Adrenal gland (tissue), 12 donors: ENCODE data around the gene FBXW12. TPM values are rescaled to one million over a fixed set of nuclear protein-coding genes. Genes with fewer than 3 reads are reported as not detected.

Experiments used
- DNase-seq, 7 donors: peaks; one replicate each; pipeline ENCODE4 v3.0.0-alpha.2; 2019 to 2020
- H3K27ac ChIP-seq, 5 donors: fragments of 200-600 bp; sonication (generic) in 4 of 5; 1 replicate in 3 of 5; 2 replicates in 2 of 5; pipeline versions ENCODE4 v1.5.1 to v1.8.0; 2016 to 2020; ENCODE audit warnings: mild to moderate bottlenecking in 1 of 5
- H3K27me3 ChIP-seq: fragments of 200-600 bp; 2 replicates; pipeline ENCODE4 v1.8.0; 2021
- H3K36me3 ChIP-seq, 2 donors: fragments of 200-600 bp; replicated peaks in 1 of 2; 1 replicate in 1 of 2; 2 replicates in 1 of 2; pipeline versions ENCODE4 v1.5.1 to v1.8.0; 2018 to 2022
- H3K4me1 ChIP-seq, 2 donors: fragments of 200-600 bp; replicated peaks in 1 of 2; 1 replicate in 1 of 2; 2 replicates in 1 of 2; pipeline versions ENCODE4 v1.5.1 to v1.8.0; 2018 to 2021
- H3K4me3 ChIP-seq, 4 donors: fragments of 200-600 bp; sonication (generic) in 3 of 4; one replicate each; pipeline ENCODE4 v1.5.1; 2016 to 2018
- H3K9me3 ChIP-seq, 3 donors: fragments of 200-600 bp; sonication (generic) in 1 of 3; replicated peaks in 1 of 3; 1 replicate in 2 of 3; 2 replicates in 1 of 3; pipeline versions ENCODE4 v1.5.1 to v1.8.0; 2016 to 2021
- POLR2A ChIP-seq, 2 donors: fragments of 450-650 bp; IDR thresholded peaks; one replicate each; pipeline ENCODE4 v1.6.1; 2017; ENCODE audit warnings: antibody characterized with exemption in 2 of 2, mild to moderate bottlenecking in 2 of 2, moderate library complexity in 1 of 2
- WGBS, 4 donors: extraction: QIAGEN DNeasy Blood & Tissue Kit in 2 of 4; methylation state at CpG; one replicate each; pipeline versions ENCODE4 v1.1.5 to v1.1.7; 2013 to 2017; 5-methylcytosine and 5-hydroxymethylcytosine counted together
- intact Hi-C, 2 donors: fragments of 100-400 bp; cut with DNase I; formaldehyde crosslinking; loops; one replicate each; pipeline versions ENCODE4 v1.14.1 to v1.15.0; 2022 to 2023
- polyA plus RNA-seq, 3 donors: library from polyadenylated mRNA; stranded (reverse); fragments of 200-250 nt in 2 of 3; fragments of 350-450 nt in 1 of 3; fragmentation: Illumina TruSeq in 1 of 3; extraction: RNeasy Lipid Tissue Mini Kit (QIAGEN cat#74804) in 1 of 3; gene quantifications; one replicate each; pipeline ENCODE4 v1.2.3, GENCODE V29; 2013 to 2014
- total RNA-seq, 9 donors: library from RNA; depleted of rRNA in 4 of 9; stranded (reverse); fragments of >200 nt in 4 of 9; fragments of 120-200 nt in 1 of 9; fragmentation: NEBNext Ultra II Directional in 1 of 9; extraction: Animal tissue kit (Norgen Biotek cat#: 25700) in 1 of 9; gene quantifications; one replicate each; pipeline versions ENCODE4 v1.1.0 to v1.2.4, GENCODE V29; 2013 to 2023
- TF ChIP-seq, protein P1 (sequence below), 6 experiments: fragments of 450-650 bp in 4 of 6; fragments of 200-600 bp in 2 of 6; sonication (generic) in 1 of 6; IDR thresholded peaks; 1 replicate in 5 of 6; 2 replicates in 1 of 6; pipeline versions ENCODE4 v1.5.1 to v1.8.0; 2016 to 2021; ENCODE audit warnings: antibody characterized with exemption in 6 of 6, mild to moderate bottlenecking in 2 of 6, moderate library complexity in 1 of 6
- donor health status: healthy with polysubstance abuse.
- donor health status: Bipolar disorder and iron deficiency.
- donor health status: DM: yes; HTN: yes; CAD: no.
- donor health status: DM: no; HTN: no; CAD: no.
- donor health status: DM: no; HTN: no; CAD: no.
- donor health status: DM: yes; HTN: yes; CAD: no.

The FBXW12 gene
- total and polyA plus RNA-seq, 12 donors, result 0.07 to 0.24 (median 0.11) TPM; not detected in 9

DNA sequence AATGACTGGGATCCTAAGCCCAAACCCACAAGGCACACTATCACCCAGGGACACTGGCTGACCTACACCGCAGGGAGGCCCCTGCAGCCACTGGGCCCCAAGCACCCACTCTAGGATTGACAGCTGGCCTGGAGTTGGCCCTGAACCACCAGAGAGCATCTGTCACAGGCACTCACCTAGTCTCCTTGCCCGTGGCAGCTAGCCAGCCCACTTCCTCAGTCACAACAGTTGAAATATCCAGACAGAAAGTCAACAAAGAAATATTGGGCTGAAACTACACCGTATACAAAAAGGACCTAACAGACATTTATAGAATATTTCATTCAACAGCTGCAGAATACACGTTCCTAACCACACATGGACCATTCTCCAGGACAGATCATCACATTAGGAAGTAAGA lies 33.4 kb upstream of the FBXW12 start:
- H3K4me1 ChIP-seq, result no peaks in the 10 kb centered on the region
- no peak overlapping the region for H3K27ac ChIP-seq
- H3K4me3 ChIP-seq, result no peak overlapping the region
- intact Hi-C loops, result no loop called here
- H3K27me3 ChIP-seq, result no peaks in the 10 kb centered on the region
- no peaks in the 10 kb centered on the region for H3K36me3 ChIP-seq
- no peaks in the 10 kb centered on the region for H3K9me3 ChIP-seq
- WGBS, 4 donors, result 36 to 60% (median 44%) methylated on average over 3 to 4 of the region's 4 CpGs
- TF ChIP-seq, protein P1, sequence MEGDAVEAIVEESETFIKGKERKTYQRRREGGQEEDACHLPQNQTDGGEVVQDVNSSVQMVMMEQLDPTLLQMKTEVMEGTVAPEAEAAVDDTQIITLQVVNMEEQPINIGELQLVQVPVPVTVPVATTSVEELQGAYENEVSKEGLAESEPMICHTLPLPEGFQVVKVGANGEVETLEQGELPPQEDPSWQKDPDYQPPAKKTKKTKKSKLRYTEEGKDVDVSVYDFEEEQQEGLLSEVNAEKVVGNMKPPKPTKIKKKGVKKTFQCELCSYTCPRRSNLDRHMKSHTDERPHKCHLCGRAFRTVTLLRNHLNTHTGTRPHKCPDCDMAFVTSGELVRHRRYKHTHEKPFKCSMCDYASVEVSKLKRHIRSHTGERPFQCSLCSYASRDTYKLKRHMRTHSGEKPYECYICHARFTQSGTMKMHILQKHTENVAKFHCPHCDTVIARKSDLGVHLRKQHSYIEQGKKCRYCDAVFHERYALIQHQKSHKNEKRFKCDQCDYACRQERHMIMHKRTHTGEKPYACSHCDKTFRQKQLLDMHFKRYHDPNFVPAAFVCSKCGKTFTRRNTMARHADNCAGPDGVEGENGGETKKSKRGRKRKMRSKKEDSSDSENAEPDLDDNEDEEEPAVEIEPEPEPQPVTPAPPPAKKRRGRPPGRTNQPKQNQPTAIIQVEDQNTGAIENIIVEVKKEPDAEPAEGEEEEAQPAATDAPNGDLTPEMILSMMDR (IDR thresholded peaks at IDR 0.05), result no peak
- TF ChIP-seq POLR2A (IDR thresholded peaks at IDR 0.05), result no peak
- no peak for DNase-seq

GRCh38 chr3:48343432-48343831 lies 28.6 kb upstream of the FBXW12 start:
- Histone ChIP-seq H3K4me3 (no peak overlapping the region), H3K9me3 (no peaks in the 10 kb centered on the region), H3K27me3 (no peaks in the 10 kb centered on the region), H3K36me3 (no peaks in the 10 kb centered on the region), H3K27ac (no peak overlapping the region), H3K4me1 (no peaks in the 10 kb centered on the region)
- 76 to 91% (median 86%) methylated on average over 8 of the region's 8 CpGs for whole genome bisulfite sequencing, 4 donors
- no peak for DNase-seq
- TF ChIP-seq, protein P1 (IDR thresholded peaks at IDR 0.05), result no peak
- no peak for TF ChIP-seq POLR2A (IDR thresholded peaks at IDR 0.05)
- intact Hi-C loops, result no loop called here

GRCh38 chr3:48344867-48345507 lies 27.0 kb upstream of the FBXW12 start:
- Histone ChIP-seq H3K4me1 (no peaks in the 10 kb centered on the region), H3K27ac (no peak overlapping the region), H3K27me3 (no peaks in the 10 kb centered on the region), H3K4me3 (no peak overlapping the region), H3K9me3 (no peaks in the 10 kb centered on the region), H3K36me3 (no peaks in the 10 kb centered on the region)
- DNase-seq, result no peak
- intact Hi-C loops, result no loop called here
- WGBS, 4 donors, result 23 to 40% (median 30%) methylated on average over 1 of the region's 1 CpG
- no peak for TF ChIP-seq POLR2A (IDR thresholded peaks at IDR 0.05)
- TF ChIP-seq, protein P1 (IDR thresholded peaks at IDR 0.05), result no peak

DNA sequence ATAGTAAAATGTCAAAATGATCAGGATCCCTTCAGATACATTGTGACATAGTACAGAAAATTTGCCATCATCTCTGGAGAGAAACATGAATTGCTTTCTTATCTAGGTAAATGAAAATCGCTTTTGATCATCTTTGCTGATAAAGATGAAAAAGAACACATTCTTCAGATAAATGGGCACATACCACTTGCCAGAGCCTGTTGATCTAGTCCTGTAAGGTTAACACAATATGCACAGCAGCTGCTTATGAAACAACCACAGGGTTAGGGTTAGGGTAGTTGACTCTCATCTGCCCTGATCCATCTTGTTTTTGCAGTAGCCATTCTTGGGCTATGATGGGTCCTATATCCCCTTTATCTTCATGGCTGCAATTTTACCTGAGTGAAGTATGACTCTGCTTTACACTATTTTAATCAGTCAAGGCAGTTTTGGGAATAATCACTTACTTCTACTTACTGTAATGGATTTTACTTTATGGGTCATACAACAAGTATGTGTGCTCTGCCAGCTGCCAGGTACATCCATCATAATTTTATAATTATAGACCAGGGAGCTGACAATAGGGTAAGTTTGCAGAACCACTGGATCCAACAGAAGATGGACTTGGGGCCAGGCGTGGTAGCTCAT lies 26.0 kb upstream of the FBXW12 start:
- TF ChIP-seq, protein P1 (IDR thresholded peaks at IDR 0.05), result no peak
- TF ChIP-seq POLR2A (IDR thresholded peaks at IDR 0.05), result no peak
- H3K36me3 ChIP-seq, result no peaks in the 10 kb centered on the region
- DNase-seq, result no peak
- WGBS, 4 donors, result 59 to 74% (median 61%) methylated on average over 2 of the region's 2 CpGs
- no peak overlapping the region for H3K27ac ChIP-seq
- H3K9me3 ChIP-seq, result no peaks in the 10 kb centered on the region
- H3K27me3 ChIP-seq, result no peaks in the 10 kb centered on the region
- no peak overlapping the region for H3K4me3 ChIP-seq
- H3K4me1 ChIP-seq, result no peaks in the 10 kb centered on the region
- intact Hi-C loops, result no loop called here
